GM04503 (cell line): Measurements from ENCODE around the gene FGF11.
"Not testable (repeated sequence)": the region's sequence is repeated elsewhere in the genome, so short reads cannot be mapped to it uniquely, and the experiment has no call there.

Experiments
- DNase-seq: peaks from one replicate; pipeline ENCODE4 v3.0.0-alpha.2; 2012; ENCODE audit warnings: low read depth

Gene FGF11

DNA sequence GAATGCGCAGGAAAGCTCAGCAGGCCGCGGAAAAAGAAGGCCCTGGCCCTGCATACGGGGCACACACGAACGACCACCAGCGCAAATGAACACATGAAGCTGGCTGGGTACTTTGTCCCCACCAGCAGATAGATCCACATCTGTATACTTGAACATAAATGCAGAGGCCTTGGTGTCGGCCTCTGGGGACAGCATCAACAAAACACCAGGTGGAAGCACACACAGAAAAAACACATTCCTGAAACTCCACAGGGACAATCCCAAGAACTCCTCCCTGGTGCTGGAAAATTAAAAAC, 40.7 kb downstream of the FGF11 start:
- DNase-seq, result no peak

DNA sequence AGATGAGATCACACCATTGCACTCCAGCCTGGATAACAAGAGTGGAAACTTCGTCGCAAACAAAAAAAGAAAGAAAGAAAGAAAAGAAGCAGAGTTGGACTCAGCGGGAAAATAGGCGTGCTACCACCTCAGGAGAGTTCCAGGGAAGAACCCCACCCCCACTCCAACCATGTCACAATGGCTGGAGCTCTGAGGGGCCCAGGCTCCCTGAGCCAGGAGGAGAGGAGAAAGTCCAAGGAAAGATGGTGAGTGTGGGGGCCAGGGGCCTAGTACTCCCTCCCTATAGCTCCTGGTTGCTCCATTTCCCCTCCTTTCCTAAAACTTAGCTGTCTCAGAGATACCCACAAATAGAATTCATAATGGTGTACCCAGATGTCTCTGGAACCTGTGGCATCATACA, 42.0 kb downstream of the FGF11 start, which contains the start of gene SLC35G6:
Gene SLC35G6 (plus strand): TSS at position 172 of the 400 bp plus-strand sequence. CDS start 71 bp downstream, at position 243.
- not testable (repeated sequence) for DNase-seq

DNA sequence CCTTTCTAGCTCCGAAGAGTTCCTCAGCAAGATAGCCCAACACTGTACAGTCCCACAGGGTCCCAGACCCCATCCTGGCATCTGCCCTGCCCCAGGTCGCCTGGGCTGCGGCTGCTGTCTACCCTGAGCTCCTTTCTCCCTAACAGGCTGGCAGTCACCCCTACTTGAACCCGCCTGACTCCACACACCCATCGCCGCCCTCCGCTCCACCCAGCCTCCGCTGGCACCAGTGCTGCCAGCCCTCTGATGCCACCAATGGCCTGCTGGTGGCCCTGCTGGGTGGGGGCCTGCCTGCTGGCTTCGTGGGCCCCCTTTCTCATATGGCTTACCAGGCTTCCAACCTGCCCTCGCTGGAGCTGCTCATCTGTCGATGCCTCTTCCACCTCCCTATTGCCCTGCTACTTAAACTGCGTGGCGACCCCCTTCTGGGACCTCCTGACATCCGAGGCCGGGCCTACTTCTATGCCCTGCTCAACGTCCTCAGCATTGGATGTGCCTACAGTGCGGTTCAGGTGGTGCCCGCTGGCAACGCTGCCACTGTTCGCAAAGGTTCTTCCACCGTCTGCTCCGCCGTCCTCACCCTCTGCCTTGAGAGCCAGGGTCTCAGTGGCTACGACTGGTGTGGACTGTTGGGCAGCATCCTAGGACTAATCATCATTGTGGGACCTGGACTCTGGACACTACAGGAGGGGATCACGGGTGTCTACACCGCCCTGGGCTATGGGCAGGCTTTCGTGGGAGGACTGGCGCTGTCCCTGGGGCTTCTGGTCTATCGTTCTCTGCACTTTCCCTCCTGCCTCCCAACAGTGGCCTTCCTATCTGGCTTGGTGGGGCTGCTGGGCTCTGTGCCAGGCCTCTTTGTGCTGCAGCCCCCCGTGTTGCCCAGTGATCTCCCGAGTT, 42.8 kb downstream of the FGF11 start:
- not testable (repeated sequence) for DNase-seq

DNA sequence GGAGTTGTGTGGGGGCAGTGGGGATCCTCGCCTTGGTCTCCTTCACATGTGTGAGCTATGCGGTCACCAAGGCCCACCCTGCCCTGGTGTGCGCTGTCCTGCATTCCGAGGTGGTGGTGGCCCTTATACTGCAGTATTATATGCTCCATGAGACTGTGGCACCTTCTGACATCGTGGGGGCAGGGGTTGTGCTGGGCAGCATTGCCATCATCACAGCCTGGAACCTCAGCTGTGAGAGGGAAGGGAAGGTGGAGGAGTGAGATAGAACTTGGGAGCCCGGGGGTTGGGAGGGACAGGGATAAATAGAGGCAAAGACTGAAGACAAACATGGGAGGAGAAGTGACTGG, 43.4 kb downstream of the FGF11 start:
- DNase-seq, result not testable (repeated sequence)

DNA sequence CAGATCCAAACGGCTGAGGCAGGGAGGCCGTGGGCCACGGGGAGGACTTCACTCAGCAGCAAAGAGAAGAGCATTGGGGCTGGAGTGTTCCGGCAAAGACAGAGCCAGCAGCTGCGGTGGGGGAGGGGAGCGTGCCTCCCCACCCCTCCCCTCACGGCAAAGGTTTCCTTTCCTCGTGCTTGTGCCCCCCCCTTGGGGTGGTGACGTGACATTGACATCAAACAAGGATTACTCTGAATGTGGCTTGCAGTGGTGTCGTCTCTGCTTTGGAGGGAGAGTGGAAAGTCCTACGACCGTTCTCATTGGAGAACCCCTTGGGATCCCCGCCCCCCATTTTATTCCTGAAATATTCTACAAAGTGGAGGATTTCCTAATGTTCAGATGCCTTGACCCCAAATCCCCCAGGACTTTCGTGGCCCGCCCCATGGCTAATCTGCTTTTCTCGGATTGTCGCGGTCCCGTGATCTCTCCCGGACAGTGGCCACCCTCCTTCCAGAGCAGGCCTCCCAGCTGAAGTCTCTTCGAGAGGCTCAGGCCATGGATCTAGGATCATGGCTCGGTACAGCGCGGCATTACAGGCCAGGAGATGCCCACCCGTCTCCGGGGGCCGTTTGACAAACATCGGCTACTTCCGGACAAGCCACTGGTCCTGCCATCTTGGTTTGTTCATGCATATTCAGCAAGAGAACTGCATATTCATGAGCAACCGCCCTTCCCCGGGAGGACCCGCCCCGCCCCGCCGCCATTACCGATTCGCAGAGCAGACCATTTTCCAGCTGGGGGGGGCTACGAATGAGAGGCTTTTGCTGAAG, 44.1 kb downstream of the FGF11 start:
- no peak for DNase-seq

DNA sequence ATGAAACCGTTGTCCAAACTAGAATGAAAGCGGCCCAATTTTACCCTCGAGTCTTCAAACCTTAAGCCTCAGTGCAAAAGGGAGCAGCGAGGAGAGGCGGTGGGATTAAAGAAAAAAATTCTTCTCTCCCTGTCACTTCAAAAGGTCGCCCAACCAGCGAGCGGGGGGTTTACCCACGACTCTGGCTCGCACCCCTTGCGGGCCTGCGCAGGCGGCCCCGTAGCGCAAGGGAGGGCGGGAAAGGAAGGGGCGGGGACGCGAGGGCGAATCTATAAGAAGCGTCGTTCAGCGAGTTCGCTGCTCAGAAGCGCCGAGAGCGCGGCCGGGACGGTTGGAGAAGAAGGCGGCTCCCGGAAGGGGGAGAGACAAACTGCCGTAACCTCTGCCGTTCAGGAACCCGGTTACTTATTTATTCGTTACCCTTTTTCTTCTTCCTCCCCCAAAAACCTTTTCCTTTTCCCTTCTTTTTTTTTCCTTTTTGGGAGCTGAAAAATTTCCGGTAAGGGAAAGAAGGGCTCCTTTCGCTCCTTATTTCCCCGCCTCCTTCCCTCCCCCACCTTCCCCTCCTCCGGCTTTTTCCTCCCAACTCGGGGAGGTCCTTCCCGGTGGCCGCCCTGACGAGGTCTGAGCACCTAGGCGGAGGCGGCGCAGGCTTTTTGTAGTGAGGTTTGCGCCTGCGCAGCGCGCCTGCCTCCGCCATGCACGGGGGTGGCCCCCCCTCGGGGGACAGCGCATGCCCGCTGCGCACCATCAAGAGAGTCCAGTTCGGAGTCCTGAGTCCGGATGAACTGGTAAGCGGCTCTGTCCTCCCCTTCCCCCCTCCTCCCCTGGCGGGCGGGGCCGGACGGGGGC, 45.0 kb downstream of the FGF11 start, which contains the start of gene POLR2A:
Gene POLR2A (plus strand): TSS at position 300 of the 852 bp plus-strand sequence.
- DNase-seq, result peak; percentile 88

DNA sequence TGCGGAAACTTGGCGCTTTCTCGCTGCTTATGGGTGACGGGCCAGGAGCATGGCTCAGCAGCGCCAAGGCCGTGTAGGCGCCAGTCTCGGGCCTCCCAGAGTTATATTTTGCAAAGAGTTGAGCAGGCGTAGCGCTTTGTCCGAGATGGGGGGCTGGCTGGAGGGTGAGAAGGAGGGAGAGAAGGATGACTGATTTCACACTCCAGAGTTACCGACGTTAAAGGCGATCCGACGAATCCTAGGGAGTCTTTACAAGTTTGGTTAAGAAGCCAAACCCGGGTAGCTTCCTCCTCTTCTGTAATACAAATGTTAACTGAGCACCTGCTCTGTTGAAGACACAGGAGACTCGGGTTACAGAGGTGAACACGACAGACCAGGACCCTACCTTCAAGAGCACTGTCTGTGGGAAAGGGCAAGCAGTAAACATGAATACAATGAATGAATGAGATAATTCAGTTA, 45.6 kb downstream of the FGF11 start:
- no peak for DNase-seq

DNA sequence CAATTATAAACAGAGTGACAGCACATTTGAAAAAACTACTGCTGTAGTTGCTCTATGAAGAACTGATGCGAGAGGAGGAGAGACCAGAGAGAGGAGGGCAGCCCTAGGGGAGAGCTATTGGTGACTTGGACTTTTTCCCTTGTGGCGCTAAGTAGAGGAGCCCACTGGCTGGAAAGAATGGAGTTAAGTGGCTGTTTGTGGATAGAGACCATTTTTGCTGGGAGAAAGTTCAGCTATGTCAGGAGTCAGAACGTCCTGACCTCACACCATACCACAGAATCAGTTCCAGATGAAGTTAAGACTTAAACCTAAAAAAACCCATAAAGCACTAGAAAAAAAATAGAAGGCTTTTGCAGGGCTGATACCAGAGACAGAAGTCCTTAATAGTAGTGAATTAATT, 46.9 kb downstream of the FGF11 start:
- DNase-seq, result no peak

DNA sequence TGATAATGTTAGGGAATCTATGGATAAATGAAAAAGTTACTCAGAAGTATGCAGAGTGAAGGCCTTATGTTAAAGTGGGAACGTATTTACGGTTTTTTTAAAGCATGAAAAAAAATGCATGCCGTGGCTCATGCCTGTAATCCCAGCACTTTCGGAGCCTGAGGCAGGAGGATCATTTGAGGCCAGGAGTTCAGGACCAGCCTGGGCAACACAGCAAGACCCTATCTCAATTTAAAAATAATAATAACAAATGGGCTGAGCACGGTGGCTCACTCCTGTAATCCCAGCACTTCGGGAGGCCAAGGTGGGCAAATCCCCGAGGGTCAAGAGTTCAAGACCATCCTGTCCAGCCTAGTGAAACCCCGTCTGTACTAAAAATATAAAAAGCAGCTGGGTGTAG, 50.8 kb downstream of the FGF11 start:
- no peak for DNase-seq

DNA sequence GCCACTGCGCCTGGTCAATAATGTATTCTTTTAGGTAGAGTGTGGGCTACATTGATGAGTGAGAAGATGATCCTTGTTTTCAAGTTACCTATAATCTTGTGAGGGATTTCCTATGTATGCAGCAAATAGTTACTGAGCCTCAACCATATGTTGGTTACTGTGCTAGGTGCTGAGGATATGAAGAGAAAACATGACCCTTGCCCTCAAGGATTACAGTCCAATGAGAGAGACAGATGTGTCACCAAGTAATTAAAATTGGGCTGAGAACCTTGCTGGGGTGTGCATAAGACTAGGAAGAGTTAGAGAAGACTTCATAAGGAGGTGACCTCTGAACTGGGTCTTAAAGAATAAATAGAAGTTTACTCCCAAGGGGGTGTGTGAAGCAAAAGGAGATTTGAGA, 52.3 kb downstream of the FGF11 start:
- DNase-seq, result no peak

DNA sequence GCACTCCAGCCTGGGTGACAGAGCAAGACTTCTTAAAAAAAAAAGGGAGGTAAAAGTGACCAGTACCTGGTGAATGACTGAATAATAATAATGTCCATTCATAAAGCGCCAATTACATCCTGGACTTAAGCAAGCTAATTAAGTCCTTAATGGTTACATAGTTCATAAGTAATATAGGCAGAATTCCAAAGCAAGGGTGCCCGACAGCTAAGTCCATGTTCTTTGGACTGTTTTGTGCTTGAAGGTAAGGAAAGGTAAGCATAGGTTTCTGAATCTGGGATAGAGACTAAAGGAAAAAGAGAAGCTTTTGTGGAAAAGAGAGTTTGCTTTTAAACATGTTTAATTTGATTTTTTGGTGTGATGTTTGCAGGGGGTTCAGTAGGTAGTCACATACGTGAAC, 54.6 kb downstream of the FGF11 start:
- DNase-seq, result no peak
